Stomach (tissue), 9 donors: ENCODE results near the gene WDR82. TPM values are rescaled to one million over a fixed set of nuclear protein-coding genes. Genes with fewer than 3 reads are reported as not detected.
A peak's percentile ranks its signal among the peaks of the same experiment; 100 is the strongest.

Experiments used
- DNase-seq, 2 donors: peaks; one replicate each; pipeline versions ENCODE4 v3.0.0 to v3.0.0-alpha.2; 2013 to 2019
- H3K27ac ChIP-seq, 5 donors: fragments of 200-600 bp in 4 of 5; sonication (generic) in 4 of 5; one replicate each; pipeline ENCODE4 v1.5.1; 2013 to 2019; ENCODE audit warnings: mild to moderate bottlenecking in 1 of 5, moderate library complexity in 1 of 5
- H3K27me3 ChIP-seq, 3 donors: fragments of 200-600 bp; sonication (generic); one replicate each; pipeline ENCODE4 v1.5.1; 2017 to 2019; ENCODE audit warnings: mixed run types in 1 of 3
- H3K36me3 ChIP-seq, 4 donors: fragments of 200-600 bp; sonication (generic); 1 replicate in 3 of 4; 2 replicates in 1 of 4; pipeline ENCODE4 v1.5.1; 2016 to 2019
- H3K4me1 ChIP-seq, 4 donors: fragments of 200-600 bp; sonication (generic); one replicate each; pipeline ENCODE4 v1.5.1; 2016 to 2019
- H3K4me3 ChIP-seq, 4 donors: fragments of 200-600 bp; sonication (generic) in 3 of 4; one replicate each; pipeline ENCODE4 v1.5.1; 2016 to 2019; ENCODE audit warnings: mild to moderate bottlenecking in 1 of 4
- H3K9me3 ChIP-seq, 4 donors: fragments of 200-600 bp; sonication (generic); one replicate each; pipeline ENCODE4 v1.5.1; 2016 to 2019
- CTCF ChIP-seq, 7 experiments: fragments of 450-650 bp in 4 of 7; fragments of 200-600 bp in 3 of 7; sonication (generic) in 3 of 7; IDR thresholded peaks; one replicate each; pipeline ENCODE4 v1.5.1; 2016 to 2019; ENCODE audit warnings: antibody characterized with exemption in 7 of 7, control low read depth in 2 of 7, mild to moderate bottlenecking in 1 of 7
- EP300 ChIP-seq: sonication (generic); formaldehyde crosslinking; IDR thresholded peaks from one replicate; pipeline ENCODE4 v1.6.1; 2017; ENCODE audit warnings: antibody characterized with exemption
- POLR2A ChIP-seq, 4 donors: fragments of 450-650 bp; IDR thresholded peaks; one replicate each; pipeline ENCODE4 v1.6.1; 2016; ENCODE audit warnings: antibody characterized with exemption in 4 of 4, control low read depth in 2 of 4, mild to moderate bottlenecking in 1 of 4, moderate library complexity in 1 of 4
- POLR2AphosphoS5 ChIP-seq, 3 donors: sonication (generic); formaldehyde crosslinking; IDR thresholded peaks; one replicate each; pipeline ENCODE4 v1.6.1; 2016; ENCODE audit warnings: antibody characterized with exemption in 3 of 3
- WGBS, 5 donors: extraction: QIAGEN DNeasy Blood & Tissue Kit in 3 of 5; methylation state at CpG; one replicate each; pipeline versions ENCODE4 v1.1.5 to v1.1.7; 2013 to 2018; 5-methylcytosine and 5-hydroxymethylcytosine counted together
- intact Hi-C: fragments of 100-400 bp; cut with DNase I; formaldehyde crosslinking; loops from one replicate; pipeline ENCODE4 v1.15.1; 2023; ENCODE audit warnings: low total_unique reads
- polyA plus RNA-seq, 3 donors: library from polyadenylated mRNA; stranded (reverse); fragments of 200-250 nt; gene quantifications; one replicate each; pipeline ENCODE4 v1.2.3, GENCODE V29; 2013
- total RNA-seq, 5 donors: library from RNA; depleted of rRNA; stranded (reverse); fragments of >200 nt; gene quantifications; one replicate each; pipeline versions ENCODE4 v1.1.0 to v1.2.3, GENCODE V29; 2014 to 2016
- donor health status: healthy with polysubstance abuse.
- donor health status: Bipolar disorder and iron deficiency.
- donor health status: healthy.

Gene WDR82
- total and polyA plus RNA-seq, 8 donors = 8.2 to 64.8 (median 29.2) TPM

GRCh38 chr3:52303811-52304210 lies 25.4 kb upstream of the WDR82 start:
- H3K4me1 ChIP-seq = peaks cover 11 to 17% (median 17%) of the 10 kb centered on the region in 4 donors
- TF ChIP-seq POLR2A (IDR thresholded peaks at IDR 0.05) (no peak), CTCF (IDR thresholded peaks at IDR 0.05) (no peak), POLR2AphosphoS5 (IDR thresholded peaks at IDR 0.05) (no peak), EP300 (no peak)
- intact Hi-C loops = no loop called here

GRCh38 chr3:52302426-52303145 lies 24.1 kb upstream of the WDR82 start:
- Histone ChIP-seq H3K9me3 (no peaks in the 10 kb centered on the region), H3K27me3 (peaks cover 0 to 6% (median 0%) of the 10 kb centered on the region in 3 donors), H3K4me1 (peaks cover 11 to 29% (median 25%) of the 10 kb centered on the region in 4 donors), H3K4me3 (no peak overlapping the region), H3K27ac (no peak overlapping the region), H3K36me3 (no peaks in the 10 kb centered on the region)
- intact Hi-C loops = no loop called here
- WGBS, 5 donors = 81 to 95% (median 89%) methylated on average over 9 to 12 of the region's 12 CpGs
- DNase-seq = no peak
- TF ChIP-seq POLR2AphosphoS5 (IDR thresholded peaks at IDR 0.05) = no peak
- TF ChIP-seq EP300 = no peak
- TF ChIP-seq CTCF (IDR thresholded peaks at IDR 0.05) = no peak
- no peak for TF ChIP-seq POLR2A (IDR thresholded peaks at IDR 0.05)

More at GRCh38 chr3:52303811-52304210, 25.4 kb upstream of the WDR82 start:
- Histone ChIP-seq H3K36me3 (no peaks in the 10 kb centered on the region), H3K9me3 (no peaks in the 10 kb centered on the region), H3K4me3 (no peak overlapping the region), H3K27ac (no peak overlapping the region), H3K27me3 (no peaks in the 10 kb centered on the region)
- 85 to 96% (median 93%) methylated on average over 2 of the region's 2 CpGs for WGBS, 5 donors
- no peak for DNase-seq

GRCh38 chr3:52299879-52300611 lies 21.6 kb upstream of the WDR82 start:
- intact Hi-C loops = no loop called here
- 21 to 32% (median 25%) methylated on average over 14 of the region's 14 CpGs for WGBS, 5 donors
- no peak overlapping the region for H3K27ac ChIP-seq
- H3K27me3 ChIP-seq = peaks cover 0 to 6% (median 0%) of the 10 kb centered on the region in 3 donors
- H3K4me3 ChIP-seq = no peak overlapping the region
- peak; percentile 62 to 83 for DNase-seq
- no peaks in the 10 kb centered on the region for H3K9me3 ChIP-seq
- peaks cover 0 to 6% (median 3%) of the 10 kb centered on the region in 4 donors for H3K36me3 ChIP-seq
- TF ChIP-seq POLR2AphosphoS5 (IDR thresholded peaks at IDR 0.05) (peak in 1 of 3 donors; percentile 39), POLR2A (IDR thresholded peaks at IDR 0.05) (no peak), CTCF (IDR thresholded peaks at IDR 0.05) (peak in 3 of 7 experiments; percentile 15 to 19 (median 16))
- H3K4me1 ChIP-seq = peaks cover 11 to 31% (median 25%) of the 10 kb centered on the region in 4 donors

GRCh38 chr3:52299247-52299878 lies 20.9 kb upstream of the WDR82 start:
- no peaks in the 10 kb centered on the region for H3K9me3 ChIP-seq
- peak in 1 of 2 donors; percentile 50 for DNase-seq
- H3K27ac ChIP-seq = no peak overlapping the region
- H3K4me3 ChIP-seq = no peak overlapping the region
- intact Hi-C loops = no loop called here
- TF ChIP-seq CTCF (IDR thresholded peaks at IDR 0.05) (no peak), POLR2AphosphoS5 (IDR thresholded peaks at IDR 0.05) (no peak), POLR2A (IDR thresholded peaks at IDR 0.05) (no peak), EP300 (no peak)
- peaks cover 0 to 6% (median 0%) of the 10 kb centered on the region in 3 donors for H3K27me3 ChIP-seq
- H3K4me1 ChIP-seq = peaks cover 11 to 31% (median 25%) of the 10 kb centered on the region in 4 donors
- 25 to 56% (median 38%) methylated on average over 10 of the region's 10 CpGs for WGBS, 5 donors
- peaks cover 0 to 10% (median 5%) of the 10 kb centered on the region in 4 donors for H3K36me3 ChIP-seq
